GM23338 (cell line): ENCODE results near the gene RANBP1. TPM values are rescaled to one million over a fixed set of nuclear protein-coding genes. Genes with fewer than 3 reads are reported as not detected.

Source experiments
- ATAC-seq: fragments of 200-7000 bp; cut with Tn5 transposase; 3 replicates; pipeline ENCODE4 v1.9.1; 2020
- DNase-seq: peaks from one replicate; pipeline ENCODE4 v3.0.0-alpha.2; 2015; ENCODE audit warnings: low spot score
- H2AFZ ChIP-seq: fragments of 200-600 bp; sonication (generic); 2 replicates; pipeline ENCODE4 v1.8.0; 2016; ENCODE audit warnings: antibody characterized with exemption, mild to moderate bottlenecking, moderate library complexity
- H3F3A ChIP-seq: fragments of 200-600 bp; sonication (generic); replicated peaks from 2 replicates; pipeline ENCODE4 v1.8.0; 2017; ENCODE audit warnings: antibody characterized with exemption, mixed run types, low read depth
- H3K27ac ChIP-seq: fragments of 200-600 bp; sonication (generic); 2 replicates; pipeline ENCODE4 v1.6.1; 2016; ENCODE audit warnings: low read depth
- H3K27me3 ChIP-seq: fragments of 200-600 bp; sonication (generic); 2 replicates; pipeline ENCODE4 v1.8.0; 2016; ENCODE audit warnings: mild to moderate bottlenecking, mixed run types, moderate library complexity; ENCODE audit not compliant: insufficient read depth
- H3K36me3 ChIP-seq: fragments of 200-600 bp; sonication (generic); 2 replicates; pipeline ENCODE4 v1.8.0; 2016; ENCODE audit warnings: mild to moderate bottlenecking; ENCODE audit not compliant: insufficient read depth
- H3K4me1 ChIP-seq: fragments of 200-600 bp; sonication (generic); 2 replicates; pipeline ENCODE4 v1.8.0; 2016; ENCODE audit warnings: mild to moderate bottlenecking, moderate library complexity; ENCODE audit not compliant: insufficient read depth
- H3K4me2 ChIP-seq: fragments of 200-600 bp; sonication (generic); 2 replicates; pipeline ENCODE4 v1.7.1; 2017; ENCODE audit warnings: mixed run types
- H3K4me3 ChIP-seq: fragments of 200-600 bp; sonication (generic); 2 replicates; pipeline ENCODE4 v1.6.1; 2016; ENCODE audit warnings: mixed run types
- H3K79me2 ChIP-seq: fragments of 200-600 bp; sonication (generic); replicated peaks from 2 replicates; pipeline ENCODE4 v1.8.0; 2017; ENCODE audit warnings: mild to moderate bottlenecking; ENCODE audit not compliant: insufficient read depth
- H3K9me2 ChIP-seq: fragments of 200-600 bp; sonication (generic); 2 replicates; pipeline ENCODE4 v1.8.0; 2017; ENCODE audit not compliant: insufficient read depth
- H4K20me1 ChIP-seq: fragments of 200-600 bp; sonication (generic); replicated peaks from 2 replicates; pipeline ENCODE4 v1.8.0; 2017; ENCODE audit warnings: mild to moderate bottlenecking; ENCODE audit not compliant: insufficient read depth
- H3K27ac Mint-ChIP-seq: 2 replicates; pipeline ENCODE4 v1.8.0; 2020; ENCODE audit warnings: inconsistent platforms, mild to moderate bottlenecking, moderate library complexity, mixed read lengths
- H3K27me3 Mint-ChIP-seq: 3 replicates; pipeline ENCODE4 v1.8.0; 2022; ENCODE audit warnings: low read depth, mild to moderate bottlenecking, moderate library complexity, mixed read lengths, inconsistent platforms; ENCODE audit not compliant: insufficient read depth, poor library complexity
- H3K36me3 Mint-ChIP-seq: 3 replicates; pipeline ENCODE4 v1.8.0; 2021; ENCODE audit warnings: low read depth, mild to moderate bottlenecking, inconsistent platforms, moderate library complexity, mixed read lengths
- H3K4me1 Mint-ChIP-seq: 3 replicates; pipeline ENCODE4 v1.8.0; 2020; ENCODE audit warnings: mild to moderate bottlenecking, inconsistent platforms, mixed read lengths
- H3K4me3 Mint-ChIP-seq: 3 replicates; pipeline ENCODE4 v1.8.0; 2021; ENCODE audit warnings: moderate library complexity, mild to moderate bottlenecking, inconsistent platforms, mixed read lengths
- H3K9me3 Mint-ChIP-seq: 3 replicates; pipeline ENCODE4 v1.8.0; 2020; ENCODE audit warnings: moderate library complexity, mild to moderate bottlenecking, inconsistent platforms, mixed read lengths
- CREB1 ChIP-seq: fragments of 250-450 bp; sonication (Bioruptor Pico); IDR thresholded peaks from 2 replicates; pipeline ENCODE4 v1.5.0; 2020; ENCODE audit warnings: low read depth, mild to moderate bottlenecking, moderate library complexity
- CTCF ChIP-seq, 2 experiments: fragments of 200-600 bp in 1 of 2; sonication (generic) in 1 of 2; conservative IDR thresholded peaks; 2 replicates each; pipeline versions ENCODE4 v1.5.1 to v1.6.1; 2016 to 2017; ENCODE audit warnings: antibody characterized with exemption in 2 of 2, low read depth in 2 of 2, mild to moderate bottlenecking in 2 of 2, moderate library complexity in 1 of 2
- ETS1 ChIP-seq: IDR thresholded peaks from 2 replicates; pipeline ENCODE4 v1.6.1; 2016; ENCODE audit warnings: antibody characterized with exemption
- EZH2 ChIP-seq: fragments of 200-600 bp; sonication (generic); IDR thresholded peaks from one replicate; pipeline ENCODE4 v1.8.0; 2017; ENCODE audit warnings: antibody characterized with exemption, mild to moderate bottlenecking, low read depth; ENCODE audit not compliant: unreplicated experiment
- EZH2phosphoT487 ChIP-seq: fragments of 200-600 bp; sonication (generic); IDR thresholded peaks from one replicate; pipeline ENCODE4 v1.8.1; 2018; ENCODE audit warnings: antibody characterized with exemption; ENCODE audit not compliant: unreplicated experiment
- JUNB ChIP-seq: IDR thresholded peaks from one replicate; pipeline ENCODE4 v1.6.1; 2016; ENCODE audit warnings: antibody characterized with exemption; ENCODE audit not compliant: unreplicated experiment
- NANOG ChIP-seq: IDR thresholded peaks from 2 replicates; pipeline ENCODE4 v1.6.1; 2016; ENCODE audit warnings: antibody characterized with exemption, borderline replicate concordance
- POLR2AphosphoS5 ChIP-seq: IDR thresholded peaks from 2 replicates; pipeline ENCODE4 v1.6.1; 2016; ENCODE audit warnings: antibody characterized with exemption, low read depth
- REST ChIP-seq: IDR thresholded peaks from one replicate; pipeline ENCODE4 v1.6.1; 2018; ENCODE audit warnings: antibody characterized with exemption; ENCODE audit not compliant: unreplicated experiment
- ZNF331 ChIP-seq: fragments of 250-450 bp; sonication (Bioruptor Pico); IDR thresholded peaks from 2 replicates; pipeline ENCODE4 v1.5.0; 2020; ENCODE audit warnings: low read depth, mild to moderate bottlenecking, moderate library complexity
- polyA plus RNA-seq: library from polyadenylated mRNA; unstranded; fragments of >200 nt; fragmentation: Nextera tagmentation; extraction: Ambion mirVana; gene quantifications from 2 replicates; pipeline ENCODE4 v1.2.1, GENCODE V29; 2016
- total RNA-seq: library from RNA; depleted of rRNA; stranded (reverse); fragments of >200 nt; shearing (Covaris generic); gene quantifications from 2 replicates; pipeline ENCODE4 v1.2.3, GENCODE V29; 2014

RANBP1 gene
- total and polyA plus RNA-seq, 2 experiments from 2014 or later, result 1,014 to 1,206 TPM

GRCh38 chr22:20080776-20081654, 34.9 kb upstream of the RANBP1 start (continued):
- TF ChIP-seq ETS1, result no peak
- TF ChIP-seq NANOG, result no peak
- no peak for TF ChIP-seq CREB1 (CRISPR knock-in tag)
- no peak for TF ChIP-seq JUNB
- TF ChIP-seq EZH2, result no peak
- TF ChIP-seq POLR2AphosphoS5, result no peak
- TF ChIP-seq EZH2phosphoT487, result no peak
- TF ChIP-seq CTCF (conservative IDR thresholded peaks at IDR 0.05; ENCODE audit: low read depth in 2 of 2), result no peak

GRCh38 chr22:20083157-20083890, 32.6 kb upstream of the RANBP1 start:
- H3K4me3 Mint-ChIP-seq, result peak overlapping the region; percentile 95
- H3K27ac ChIP-seq, result 0 out of 2 replicates have a peak overlapping the region, but pooled peaks have one; percentile 26
- peak overlapping the region; percentile 33 for H3K27ac Mint-ChIP-seq
- H3K27me3 ChIP-seq, result no peaks in the 10 kb centered on the region
- 0 out of 2 replicates have a peak overlapping the region, but pooled peaks have one; percentile 26 for H3K4me2 ChIP-seq
- H3K9me3 Mint-ChIP-seq, result no peaks in the 10 kb centered on the region; the same call in 2 of the 3 replicates
- peaks cover 12% of the 10 kb centered on the region; the same call in 1 of the 2 replicates for H3K4me1 ChIP-seq
- ATAC-seq (no peak), DNase-seq (no peak)
- no peak overlapping the region for H3K4me3 ChIP-seq
- peaks cover 78% of the 10 kb centered on the region for H3K79me2 ChIP-seq
- peaks cover 31% of the 10 kb centered on the region for H3F3A ChIP-seq
- no peak overlapping the region for H2AFZ ChIP-seq
- no peaks in the 10 kb centered on the region for H3K9me2 ChIP-seq
- H3K36me3 Mint-ChIP-seq, result peaks cover 52% of the 10 kb centered on the region
- peaks cover 51% of the 10 kb centered on the region for H4K20me1 ChIP-seq
- H3K27me3 Mint-ChIP-seq, result peaks cover 37% of the 10 kb centered on the region
- H3K4me1 Mint-ChIP-seq, result peaks cover 36% of the 10 kb centered on the region
- H3K36me3 ChIP-seq, result peaks cover 14% of the 10 kb centered on the region
- TF ChIP-seq CREB1 (CRISPR knock-in tag) (no peak), NANOG (no peak), ZNF331 (CRISPR knock-in tag) (no peak), REST (no peak)
